ENCODE measurements around the gene TMEM179.

TMEM179 gene

DNA sequence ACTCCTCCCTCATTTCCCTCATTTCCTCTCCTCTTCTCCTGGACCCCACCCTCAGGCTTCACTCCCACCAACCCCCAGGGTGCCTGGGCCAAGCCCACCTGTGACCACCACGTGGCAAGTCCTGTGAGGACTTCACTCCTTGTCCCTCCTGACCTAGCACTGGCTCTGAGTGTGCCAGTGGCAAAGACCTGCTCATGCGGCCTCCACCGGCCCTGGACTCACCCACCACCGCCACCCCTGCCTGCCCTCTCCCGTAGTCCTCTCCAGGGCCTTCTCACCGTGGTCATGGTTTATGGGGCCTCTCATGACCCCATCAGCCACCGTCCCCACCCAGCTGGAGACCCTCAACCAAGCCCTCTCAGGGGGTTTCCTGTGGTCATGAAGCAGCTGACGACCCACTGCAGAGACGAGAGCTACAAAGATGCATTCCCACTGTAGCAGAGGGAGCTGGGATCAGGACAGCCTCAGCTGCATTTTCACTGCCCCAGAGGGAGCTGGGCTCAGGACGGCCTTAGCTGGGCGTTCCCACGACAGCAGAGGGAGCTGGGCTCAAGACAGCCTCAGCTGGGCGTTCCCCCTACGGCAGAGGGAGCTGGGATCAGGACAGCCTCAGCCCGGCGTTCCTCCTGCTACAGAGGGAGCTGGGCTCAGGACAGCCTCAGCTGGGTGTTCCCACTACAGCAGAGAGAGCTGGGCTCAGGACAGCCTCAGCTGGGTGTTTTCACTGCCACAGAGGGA is 28.2 kb downstream of the TMEM179 start:
- no peak overlapping the region for H3K4me2 ChIP-seq (ENCODE audit: low read length)
- no peak overlapping the region for H3K4me3 ChIP-seq (ENCODE audit: low read length)
- H3F3A ChIP-seq (ENCODE audit: control insufficient read depth, insufficient read depth) = no peaks in the 10 kb centered on the region
- no peaks in the 10 kb centered on the region for H4K20me1 ChIP-seq (ENCODE audit: control insufficient read depth, insufficient read depth, low read depth, low read length)
- no peak overlapping the region for H3K27ac ChIP-seq (ENCODE audit: low read depth, low read length)
- H3K36me3 ChIP-seq (ENCODE audit: control insufficient read depth, low read length) = no peaks in the 10 kb centered on the region
- H3K27me3 ChIP-seq (ENCODE audit: control insufficient read depth, low read length) = no peaks in the 10 kb centered on the region
- H3K79me2 ChIP-seq (ENCODE audit: control insufficient read depth, low read length) = no peaks in the 10 kb centered on the region
- no peaks in the 10 kb centered on the region for H3K9me3 ChIP-seq (ENCODE audit: control insufficient read depth, insufficient read depth, low read length)
- no peaks in the 10 kb centered on the region for H3K4me1 ChIP-seq (ENCODE audit: control insufficient read depth, low read length)
- H3K9me2 ChIP-seq (replicated peaks; ENCODE audit: control insufficient read depth, low read length) = no peaks in the 10 kb centered on the region
- TF ChIP-seq, protein P1, sequence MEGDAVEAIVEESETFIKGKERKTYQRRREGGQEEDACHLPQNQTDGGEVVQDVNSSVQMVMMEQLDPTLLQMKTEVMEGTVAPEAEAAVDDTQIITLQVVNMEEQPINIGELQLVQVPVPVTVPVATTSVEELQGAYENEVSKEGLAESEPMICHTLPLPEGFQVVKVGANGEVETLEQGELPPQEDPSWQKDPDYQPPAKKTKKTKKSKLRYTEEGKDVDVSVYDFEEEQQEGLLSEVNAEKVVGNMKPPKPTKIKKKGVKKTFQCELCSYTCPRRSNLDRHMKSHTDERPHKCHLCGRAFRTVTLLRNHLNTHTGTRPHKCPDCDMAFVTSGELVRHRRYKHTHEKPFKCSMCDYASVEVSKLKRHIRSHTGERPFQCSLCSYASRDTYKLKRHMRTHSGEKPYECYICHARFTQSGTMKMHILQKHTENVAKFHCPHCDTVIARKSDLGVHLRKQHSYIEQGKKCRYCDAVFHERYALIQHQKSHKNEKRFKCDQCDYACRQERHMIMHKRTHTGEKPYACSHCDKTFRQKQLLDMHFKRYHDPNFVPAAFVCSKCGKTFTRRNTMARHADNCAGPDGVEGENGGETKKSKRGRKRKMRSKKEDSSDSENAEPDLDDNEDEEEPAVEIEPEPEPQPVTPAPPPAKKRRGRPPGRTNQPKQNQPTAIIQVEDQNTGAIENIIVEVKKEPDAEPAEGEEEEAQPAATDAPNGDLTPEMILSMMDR (IDR thresholded peaks at IDR 0.05; ENCODE audit: low read depth, low read length, poor library complexity, severe bottlenecking) = no peak
- no peak for TF ChIP-seq EZH2phosphoT487 (IDR thresholded peaks at IDR 0.05; ENCODE audit: borderline replicate concordance, low read length)

DNA sequence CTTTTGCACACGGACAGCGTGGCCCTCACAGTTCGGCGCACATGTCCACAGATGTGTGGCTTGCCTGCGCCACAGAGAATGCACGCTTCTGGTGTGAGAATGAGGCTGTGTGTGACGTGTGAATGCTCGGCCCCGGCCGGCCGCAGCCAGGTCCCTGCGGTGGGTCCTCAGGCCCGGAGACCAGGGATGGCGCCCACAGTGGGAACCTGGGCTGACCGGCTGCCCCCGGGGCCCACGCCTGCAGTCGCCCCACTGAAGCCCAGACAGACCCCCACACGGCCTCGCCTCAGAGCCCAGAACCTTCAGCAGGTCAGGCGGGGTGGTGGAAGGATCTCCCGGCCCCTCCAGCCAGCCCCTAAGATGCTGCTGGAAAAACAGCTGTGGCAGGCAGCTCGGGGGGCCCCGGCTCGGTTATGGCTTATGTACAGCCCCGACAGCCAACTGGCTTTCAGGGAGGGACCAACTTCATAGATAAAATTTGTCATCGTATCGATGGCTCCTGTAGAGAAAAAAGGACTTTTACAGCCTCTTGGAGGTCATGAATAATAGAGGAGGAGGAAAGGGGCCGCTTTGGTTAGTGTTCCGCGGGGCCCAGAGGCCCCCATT is 29.5 kb downstream of the TMEM179 start:
- H3K9me2 ChIP-seq (replicated peaks; ENCODE audit: control insufficient read depth, low read length) = no peaks in the 10 kb centered on the region
- TF ChIP-seq EZH2phosphoT487 (IDR thresholded peaks at IDR 0.05; ENCODE audit: borderline replicate concordance, low read length) = no peak
- TF ChIP-seq, protein P1 (IDR thresholded peaks at IDR 0.05; ENCODE audit: low read depth, low read length, poor library complexity, severe bottlenecking) = no peak
- H3K4me2 ChIP-seq (ENCODE audit: low read length) = no peak overlapping the region
- no peaks in the 10 kb centered on the region for H4K20me1 ChIP-seq (ENCODE audit: control insufficient read depth, insufficient read depth, low read depth, low read length)
- H3K4me3 ChIP-seq (ENCODE audit: low read length) = no peak overlapping the region
- H3K36me3 ChIP-seq (ENCODE audit: control insufficient read depth, low read length) = no peaks in the 10 kb centered on the region
- H3F3A ChIP-seq (ENCODE audit: control insufficient read depth, insufficient read depth) = no peaks in the 10 kb centered on the region
- no peaks in the 10 kb centered on the region for H3K9me3 ChIP-seq (ENCODE audit: control insufficient read depth, insufficient read depth, low read length)
- no peaks in the 10 kb centered on the region for H3K4me1 ChIP-seq (ENCODE audit: control insufficient read depth, low read length)
- no peaks in the 10 kb centered on the region for H3K79me2 ChIP-seq (ENCODE audit: control insufficient read depth, low read length)
- H3K27me3 ChIP-seq (ENCODE audit: control insufficient read depth, low read length) = no peaks in the 10 kb centered on the region
- no peak overlapping the region for H3K27ac ChIP-seq (ENCODE audit: low read depth, low read length)

DNA sequence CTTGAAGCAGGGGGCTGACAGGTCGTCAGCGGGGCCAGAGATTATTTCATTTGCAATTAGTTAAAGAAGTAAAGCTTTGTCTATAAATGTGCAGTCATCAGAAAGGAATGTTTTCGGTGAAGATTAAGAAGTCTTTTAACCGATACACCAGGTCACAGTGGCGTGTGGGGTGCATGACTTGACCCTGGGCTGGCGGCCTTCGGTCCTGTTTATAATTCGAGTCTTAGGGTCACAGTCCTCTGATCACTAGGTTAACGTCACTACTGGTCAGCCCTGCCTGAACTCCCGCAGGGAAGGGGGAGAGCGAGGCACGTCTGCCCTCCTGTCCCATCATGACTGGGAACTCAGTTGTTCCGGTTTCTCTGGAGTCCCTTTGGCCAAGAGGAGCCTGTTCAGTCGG is 30.0 kb downstream of the TMEM179 start:
- Histone ChIP-seq H3K4me1 (ENCODE audit: control insufficient read depth, low read length) (no peaks in the 10 kb centered on the region), H4K20me1 (ENCODE audit: control insufficient read depth, insufficient read depth, low read depth, low read length) (no peaks in the 10 kb centered on the region), H3K4me2 (ENCODE audit: low read length) (no peak overlapping the region), H3K9me3 (ENCODE audit: control insufficient read depth, insufficient read depth, low read length) (no peaks in the 10 kb centered on the region), H3K79me2 (ENCODE audit: control insufficient read depth, low read length) (no peaks in the 10 kb centered on the region), H3K9me2 (replicated peaks; ENCODE audit: control insufficient read depth, low read length) (no peaks in the 10 kb centered on the region), H3F3A (ENCODE audit: control insufficient read depth, insufficient read depth) (no peaks in the 10 kb centered on the region), H3K27me3 (ENCODE audit: control insufficient read depth, low read length) (no peaks in the 10 kb centered on the region), H3K4me3 (ENCODE audit: low read length) (no peak overlapping the region), H3K27ac (ENCODE audit: low read depth, low read length) (no peak overlapping the region), H3K36me3 (ENCODE audit: control insufficient read depth, low read length) (no peaks in the 10 kb centered on the region)
- TF ChIP-seq, protein P1 (IDR thresholded peaks at IDR 0.05; ENCODE audit: low read depth, low read length, poor library complexity, severe bottlenecking) = no peak
- no peak for TF ChIP-seq EZH2phosphoT487 (IDR thresholded peaks at IDR 0.05; ENCODE audit: borderline replicate concordance, low read length)

Measured in DOHH2 (cell line).